GM21367 (cell line): Measurements from ENCODE around the gene TMEM256.

Experiments used
- ATAC-seq: cut with Tn5 transposase; IDR thresholded peaks from one replicate; pipeline ENCODE4 v1.9.1; 2021; ENCODE audit not compliant: unreplicated experiment

Gene TMEM256

DNA sequence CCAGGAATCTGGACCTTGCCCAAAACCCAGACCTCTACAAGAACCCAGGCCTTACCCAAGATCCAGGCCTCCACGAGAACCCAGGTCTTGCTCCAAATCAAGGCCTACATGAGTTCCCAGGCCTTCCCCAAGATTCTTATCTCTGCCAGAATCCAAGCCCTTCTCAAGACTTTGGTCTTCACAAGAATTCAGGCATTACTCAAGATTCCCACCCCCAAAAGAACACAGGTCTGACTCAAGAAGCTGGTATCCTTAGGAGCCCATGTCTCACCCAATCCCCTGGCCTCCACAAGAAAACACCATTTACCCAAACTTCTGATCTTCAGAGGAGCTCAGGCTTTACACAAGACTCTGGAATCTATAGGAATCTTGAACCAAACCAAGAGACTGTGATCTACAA lies 27.3 kb upstream of the TMEM256 start:
- no peak for ATAC-seq

DNA sequence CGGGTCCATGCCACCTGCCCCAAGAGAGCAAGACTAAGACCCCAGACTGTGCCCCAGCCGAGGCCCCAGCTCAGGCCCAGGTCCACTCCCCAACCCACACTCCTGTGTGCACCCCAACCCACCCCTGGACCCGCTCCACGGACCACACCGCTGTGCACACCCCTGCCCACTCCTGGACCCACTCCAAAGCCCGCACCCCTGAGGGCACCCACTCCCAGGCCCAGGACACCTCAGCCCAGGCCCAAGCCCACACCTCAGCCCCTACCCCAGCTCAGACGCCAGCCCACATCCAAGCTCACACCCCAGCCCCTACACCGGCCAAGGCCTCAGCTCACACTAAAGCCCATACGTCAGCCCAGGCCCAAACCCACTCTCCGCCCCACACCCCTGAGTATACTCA lies 25.8 kb upstream of the TMEM256 start:
- no peak for ATAC-seq

- ATAC-seq: no peak
Measured at GRCh38 chr17:7428557-7428956, 24.7 kb upstream of the TMEM256 start, which contains the start of gene SPEM3. SPEM3 (plus strand) TSS chr17:7428857; CDS start chr17:7428903, 46 bp downstream.

DNA sequence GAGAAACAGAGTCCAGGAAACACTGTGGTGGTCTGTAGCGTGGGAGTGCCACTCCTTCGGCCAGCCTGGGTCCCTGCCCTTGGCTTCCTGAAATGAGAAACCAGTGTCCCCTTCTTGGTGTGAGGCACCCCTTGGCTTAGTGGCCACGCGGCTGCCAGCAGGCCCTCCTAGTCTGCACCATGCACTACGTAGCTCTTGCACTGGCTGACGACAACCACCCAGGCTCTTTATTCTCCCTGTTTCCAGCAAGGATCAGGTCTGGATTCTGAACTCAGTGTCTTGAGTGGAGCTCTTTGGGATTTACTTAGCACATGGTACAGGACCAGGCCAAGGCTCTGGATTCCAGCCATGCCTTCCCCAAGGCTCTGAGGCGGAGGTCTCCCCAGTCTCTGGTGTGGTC lies 23.7 kb upstream of the TMEM256 start:
- ATAC-seq: no peak

DNA sequence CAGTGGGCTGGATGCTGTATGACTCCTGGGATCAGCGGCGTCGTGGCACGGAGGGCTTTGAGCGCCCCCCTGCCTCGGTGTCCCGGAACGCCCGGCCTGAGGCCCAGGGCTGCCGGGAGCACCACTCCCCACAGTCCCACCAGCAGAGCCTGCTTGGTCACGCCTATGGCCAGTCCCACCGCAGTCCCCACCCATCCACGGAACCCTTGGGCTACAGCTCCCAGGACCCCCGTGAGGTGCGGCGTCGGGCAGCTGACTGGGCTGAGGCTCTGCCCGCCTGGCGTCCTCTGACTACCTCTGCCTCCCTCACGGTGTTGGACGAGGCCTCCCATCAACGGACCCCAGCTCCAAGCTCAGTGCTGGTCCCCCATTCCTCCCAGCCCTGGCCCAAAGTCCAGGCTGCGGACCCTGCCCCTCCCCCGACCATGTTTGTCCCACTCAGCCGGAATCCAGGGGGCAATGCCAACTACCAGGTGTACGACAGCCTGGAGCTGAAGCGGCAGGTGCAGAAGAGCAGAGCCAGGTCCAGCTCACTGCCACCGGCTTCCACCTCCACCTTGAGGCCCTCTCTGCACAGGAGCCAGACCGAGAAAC lies 23.1 kb upstream of the TMEM256 start:
- no peak for ATAC-seq

DNA sequence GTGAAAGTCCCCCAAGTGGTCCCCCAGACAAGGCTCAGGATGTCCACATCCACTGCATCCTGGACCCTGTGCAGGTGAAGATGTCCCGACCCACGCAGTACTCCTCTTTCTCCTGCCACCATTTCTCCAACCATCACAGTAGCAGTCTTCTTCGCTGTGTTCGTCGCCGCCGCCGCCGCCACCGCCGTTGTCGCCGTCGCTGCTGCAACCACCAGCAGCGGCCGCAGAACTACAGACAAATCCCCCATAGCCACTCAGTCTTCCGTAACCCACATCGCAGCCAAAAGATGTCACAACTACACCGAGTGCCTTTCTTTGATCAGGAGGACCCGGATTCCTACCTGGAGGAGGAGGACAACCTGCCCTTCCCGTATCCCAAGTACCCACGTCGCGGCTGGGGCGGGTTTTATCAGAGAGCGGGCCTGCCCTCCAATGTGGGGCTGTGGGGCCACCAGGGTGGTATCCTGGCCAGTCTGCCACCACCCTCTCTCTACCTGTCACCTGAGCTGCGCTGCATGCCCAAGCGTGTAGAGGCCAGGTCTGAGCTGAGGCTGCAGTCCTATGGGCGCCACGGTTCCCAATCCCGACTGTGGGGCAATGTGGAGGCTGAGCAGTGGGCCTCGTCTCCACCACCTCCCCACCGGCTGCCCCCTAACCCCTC lies 22.4 kb upstream of the TMEM256 start:
- ATAC-seq: no peak

DNA sequence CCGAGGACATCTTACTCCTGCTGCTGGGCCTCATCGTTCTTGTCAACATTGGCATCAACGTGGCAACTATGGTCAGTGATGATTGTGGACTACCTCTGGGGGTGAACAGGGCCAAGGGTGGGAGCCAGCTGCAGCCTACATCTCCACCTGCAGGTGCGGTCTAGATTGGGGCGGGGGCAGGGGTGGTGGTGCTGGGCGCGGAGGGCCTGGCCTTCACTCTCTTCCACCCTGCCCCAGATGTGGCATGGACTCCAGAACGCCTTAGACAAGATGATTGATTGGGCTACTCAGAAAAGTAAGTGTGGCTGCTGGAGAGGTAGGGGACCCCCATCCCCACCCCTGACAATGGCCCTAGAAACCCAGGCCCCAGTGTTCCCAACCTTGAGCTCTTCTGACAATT lies 21.9 kb upstream of the TMEM256 start:
- ATAC-seq: no peak

- ATAC-seq: no peak
Measured at GRCh38 chr17:7425316-7425715, 21.4 kb upstream of the TMEM256 start, which contains the start of gene SPEM2. SPEM2 (plus strand) TSS chr17:7425616; CDS start chr17:7425689, 73 bp downstream.

DNA sequence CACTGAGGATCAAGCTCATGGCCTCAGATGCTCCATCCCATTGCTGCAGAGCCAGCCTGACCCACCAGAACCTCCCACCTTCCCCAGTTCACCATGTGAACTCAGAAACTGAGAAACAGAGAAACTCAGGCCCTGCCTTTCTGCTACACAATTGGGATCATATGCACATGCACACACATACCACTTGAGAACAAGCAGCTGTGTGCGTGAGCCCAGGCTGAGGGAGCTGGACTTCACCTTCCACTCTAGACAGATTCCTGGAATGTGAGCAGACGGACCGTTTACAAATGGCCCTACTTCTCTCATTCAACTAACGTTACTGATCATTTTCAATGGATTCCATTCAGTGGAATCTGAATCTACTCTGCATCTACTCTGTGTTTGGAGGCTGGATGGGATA lies 19.8 kb upstream of the TMEM256 start:
- ATAC-seq: no peak

DNA sequence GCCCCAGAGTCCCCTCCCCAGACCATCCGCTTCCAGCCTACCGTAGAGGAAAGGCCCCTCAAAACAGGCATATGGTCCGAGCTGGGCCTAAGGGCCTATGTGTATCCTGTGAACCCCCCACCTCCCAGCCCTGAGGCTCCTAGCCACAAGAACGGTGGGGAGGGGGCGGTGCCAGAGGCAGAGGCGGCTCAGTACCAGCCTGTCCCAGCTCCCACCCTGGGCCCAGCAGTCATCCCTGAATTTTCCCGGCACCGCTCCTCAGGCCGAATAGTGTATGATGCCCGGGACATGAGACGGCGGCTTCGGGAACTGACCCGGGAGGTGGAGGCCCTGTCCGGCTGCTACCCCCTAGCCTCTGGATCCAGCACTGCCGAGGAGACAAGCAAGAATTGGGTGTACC lies 17.3 kb upstream of the TMEM256 start:
- ATAC-seq: no peak

GRCh38 chr17:7419819-7420610 lies 16.1 kb upstream of the TMEM256 start, which contains the start of gene SPEM1:
SPEM1 (plus strand) TSS chr17:7420324; CDS start chr17:7420385, 61 bp downstream.
- no peak for ATAC-seq

DNA sequence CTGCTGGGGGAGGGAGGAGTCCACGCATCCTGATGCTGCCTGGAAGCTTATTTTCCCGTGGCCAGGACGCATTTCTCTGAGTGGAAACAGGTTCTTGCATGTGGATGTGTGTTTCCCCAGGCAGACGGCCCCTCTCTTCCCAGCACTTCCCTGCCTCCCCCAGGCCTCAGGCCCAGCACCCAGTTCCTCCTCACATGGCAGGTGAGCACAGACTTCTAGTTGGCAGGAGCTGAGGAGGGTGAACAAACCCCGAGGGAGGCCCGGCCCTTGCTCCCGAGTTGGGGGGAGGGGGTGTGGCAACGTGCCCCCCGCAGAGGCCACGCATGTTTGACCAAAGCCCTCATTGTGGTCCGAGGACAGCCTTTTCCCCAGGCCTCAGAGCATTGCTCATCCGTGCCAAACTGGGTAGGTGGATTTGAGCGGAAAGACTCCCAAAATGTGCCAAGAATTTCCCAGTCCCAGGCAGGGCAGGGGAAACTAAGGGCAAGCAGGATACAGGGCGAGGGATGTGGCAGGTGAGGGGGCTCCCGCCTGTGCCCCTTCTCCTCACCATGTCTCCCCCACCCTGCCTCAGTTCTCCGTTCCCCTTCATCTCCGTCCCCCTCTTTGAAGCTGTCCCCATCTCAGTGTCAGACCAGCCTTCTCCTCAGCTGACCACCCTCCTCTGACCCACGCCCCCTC lies 14.7 kb upstream of the TMEM256 start:
- no peak for ATAC-seq

DNA sequence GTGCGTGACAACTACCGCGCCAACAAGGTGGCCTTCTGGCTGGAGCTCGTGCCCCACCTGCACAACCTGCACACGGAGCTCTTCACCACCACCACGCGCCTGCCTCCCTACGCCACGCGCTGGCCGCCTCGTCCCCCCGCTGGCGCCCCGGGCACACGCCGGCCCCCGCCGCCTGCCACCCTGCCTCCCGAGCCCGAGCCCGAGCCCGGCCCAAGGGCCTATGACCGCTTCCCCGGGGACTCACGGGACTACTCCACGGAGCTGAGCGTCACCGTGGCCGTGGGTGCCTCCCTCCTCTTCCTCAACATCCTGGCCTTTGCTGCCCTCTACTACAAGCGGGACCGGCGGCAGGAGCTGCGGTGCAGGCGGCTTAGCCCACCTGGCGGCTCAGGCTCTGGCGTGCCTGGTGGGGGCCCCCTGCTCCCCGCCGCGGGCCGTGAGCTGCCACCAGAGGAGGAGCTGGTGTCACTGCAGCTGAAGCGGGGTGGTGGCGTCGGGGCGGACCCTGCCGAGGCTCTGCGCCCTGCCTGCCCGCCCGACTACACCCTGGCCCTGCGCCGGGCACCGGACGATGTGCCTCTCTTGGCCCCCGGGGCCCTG lies 13.3 kb upstream of the TMEM256 start:
- ATAC-seq: no peak

GRCh38 chr17:7416323-7416722 lies 12.4 kb upstream of the TMEM256 start:
- ATAC-seq: no peak

- no peak for ATAC-seq
Measured at GRCh38 chr17:7415784-7416183, 11.9 kb upstream of the TMEM256 start.

DNA sequence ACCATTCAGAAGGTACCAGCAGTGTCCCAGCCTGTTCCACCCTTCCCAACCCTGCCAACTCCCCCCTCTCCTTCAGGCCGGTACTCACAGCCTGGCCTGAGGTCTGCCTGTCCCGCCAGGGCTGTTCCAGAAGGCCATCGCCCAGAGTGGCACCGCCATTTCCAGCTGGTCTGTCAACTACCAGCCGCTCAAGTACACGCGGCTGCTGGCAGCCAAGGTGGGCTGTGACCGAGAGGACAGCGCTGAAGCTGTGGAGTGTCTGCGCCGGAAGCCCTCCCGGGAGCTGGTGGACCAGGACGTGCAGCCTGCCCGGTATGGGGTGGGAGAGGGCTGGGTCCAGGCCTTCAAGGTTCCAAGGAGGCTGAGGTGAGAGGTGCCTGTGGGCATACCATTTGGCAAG lies 10.9 kb upstream of the TMEM256 start:
- ATAC-seq: no peak

DNA sequence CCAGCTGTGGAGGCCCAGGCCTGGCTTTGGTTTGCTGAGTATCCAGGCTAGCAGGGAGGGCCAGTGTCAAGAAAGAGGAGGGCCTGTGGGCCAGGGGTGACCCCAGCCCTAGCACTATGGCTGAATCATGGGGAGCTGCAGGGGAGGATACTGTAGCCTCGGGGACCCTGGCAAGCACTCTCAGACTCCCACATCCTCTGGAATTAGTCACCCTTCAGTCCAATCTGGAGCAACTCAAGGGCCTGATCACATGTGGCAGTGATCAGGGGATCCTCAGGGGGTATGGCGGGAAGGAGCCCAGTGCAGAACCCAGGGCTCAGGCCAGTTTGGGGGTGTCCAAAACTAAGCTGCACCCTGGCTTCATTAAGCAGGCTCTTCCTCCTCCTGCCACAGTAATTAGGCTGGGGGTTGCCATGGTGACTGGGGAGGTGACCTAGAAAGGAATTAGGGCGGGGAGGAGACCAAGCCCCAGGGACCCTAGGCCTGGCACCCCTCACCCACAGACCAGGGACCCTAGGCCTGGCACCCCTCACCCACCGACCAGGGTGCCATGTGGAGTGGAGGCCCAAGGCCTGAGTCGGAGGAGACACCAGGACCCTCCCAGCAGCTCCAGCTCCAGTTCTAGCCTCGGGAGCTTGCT lies 9.6 kb upstream of the TMEM256 start:
- no peak for ATAC-seq

DNA sequence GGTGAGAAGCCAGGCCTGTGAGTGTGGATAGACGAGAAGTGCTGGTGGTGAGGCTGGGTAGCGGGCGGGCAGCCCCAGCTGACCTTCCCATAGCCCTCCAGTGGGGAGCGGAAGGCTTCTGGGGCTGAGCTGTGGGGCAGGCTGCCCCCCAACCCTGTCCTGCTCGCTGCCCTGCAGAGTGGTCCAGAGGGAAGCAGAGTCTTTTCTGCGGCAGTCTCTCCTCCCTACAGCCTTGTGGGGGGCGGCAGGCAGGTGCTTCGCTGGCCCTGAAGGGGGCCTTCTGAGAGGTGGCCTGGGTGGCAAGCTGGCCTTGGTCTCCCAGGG lies 7.5 kb upstream of the TMEM256 start:
- ATAC-seq: no peak

- ATAC-seq: no peak
Measured at GRCh38 chr17:7410634-7411426, 6.9 kb upstream of the TMEM256 start.

DNA sequence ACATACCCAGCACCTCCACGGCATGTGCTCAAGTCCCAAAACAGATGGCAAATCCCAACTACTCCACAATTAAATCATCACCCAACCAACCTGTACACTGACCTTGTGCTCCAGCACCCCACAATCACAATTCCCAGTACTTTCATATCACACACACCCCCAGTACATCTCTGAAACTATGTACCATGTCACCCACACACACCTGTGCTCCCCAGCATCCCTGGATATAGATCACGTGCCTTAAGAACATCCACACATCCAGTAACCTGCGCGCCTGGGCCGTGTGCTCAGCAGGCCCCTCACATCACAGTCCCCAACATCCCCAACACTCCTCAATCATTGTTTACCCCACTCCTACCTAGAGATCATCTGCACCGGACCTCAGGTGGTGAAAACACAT lies 5.8 kb upstream of the TMEM256 start:
- ATAC-seq: no peak
